ENCODE results near the gene GDF10.

The GDF10 gene

DNA sequence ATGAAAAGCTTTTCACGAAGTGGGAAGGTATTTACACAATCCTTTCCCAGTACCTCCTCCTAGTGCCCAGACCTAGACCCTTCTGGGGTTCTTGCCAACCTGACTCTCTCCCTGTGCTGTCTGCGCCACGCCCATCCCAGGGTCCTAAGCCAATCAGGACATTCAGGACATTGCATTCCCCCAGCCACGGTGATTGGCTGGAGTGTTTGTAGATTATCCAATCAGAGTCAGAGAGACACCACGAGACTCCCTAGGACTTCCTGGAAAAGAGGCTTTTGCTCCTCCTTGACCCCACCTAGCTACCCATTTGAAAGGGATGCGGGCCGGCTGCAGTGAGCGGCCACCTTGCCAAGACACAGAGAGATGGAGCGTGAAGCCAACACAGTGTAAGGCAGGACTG lies 18.7 kb downstream of the GDF10 start:
- DNase-seq: no peak

- DNase-seq: no peak
These were observed 19.8 kb downstream of the GDF10 start for GRCh38 chr10:47319784-47320183.

DNA sequence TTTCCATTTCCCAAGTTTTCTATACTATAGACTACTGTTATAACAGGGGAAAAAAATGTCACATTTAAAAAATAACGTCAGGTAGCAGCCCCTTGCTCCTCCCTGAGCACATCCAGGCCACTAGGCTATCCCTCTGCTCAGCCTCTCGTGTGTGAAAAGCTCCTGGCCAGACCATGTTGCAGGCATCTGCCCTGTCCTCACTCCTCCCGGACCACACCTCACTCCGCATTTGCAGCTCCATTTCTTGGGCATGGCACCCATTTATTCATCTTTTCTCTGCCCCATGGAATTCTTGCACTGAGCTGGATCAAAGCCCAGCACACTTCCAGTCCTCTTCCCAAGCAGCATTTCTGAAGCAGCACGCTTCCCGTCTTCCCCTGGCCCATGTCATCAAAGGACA lies 20.8 kb downstream of the GDF10 start:
- DNase-seq: no peak

GRCh38 chr10:47321521-47322195 lies 21.7 kb downstream of the GDF10 start:
- DNase-seq: no peak

DNA sequence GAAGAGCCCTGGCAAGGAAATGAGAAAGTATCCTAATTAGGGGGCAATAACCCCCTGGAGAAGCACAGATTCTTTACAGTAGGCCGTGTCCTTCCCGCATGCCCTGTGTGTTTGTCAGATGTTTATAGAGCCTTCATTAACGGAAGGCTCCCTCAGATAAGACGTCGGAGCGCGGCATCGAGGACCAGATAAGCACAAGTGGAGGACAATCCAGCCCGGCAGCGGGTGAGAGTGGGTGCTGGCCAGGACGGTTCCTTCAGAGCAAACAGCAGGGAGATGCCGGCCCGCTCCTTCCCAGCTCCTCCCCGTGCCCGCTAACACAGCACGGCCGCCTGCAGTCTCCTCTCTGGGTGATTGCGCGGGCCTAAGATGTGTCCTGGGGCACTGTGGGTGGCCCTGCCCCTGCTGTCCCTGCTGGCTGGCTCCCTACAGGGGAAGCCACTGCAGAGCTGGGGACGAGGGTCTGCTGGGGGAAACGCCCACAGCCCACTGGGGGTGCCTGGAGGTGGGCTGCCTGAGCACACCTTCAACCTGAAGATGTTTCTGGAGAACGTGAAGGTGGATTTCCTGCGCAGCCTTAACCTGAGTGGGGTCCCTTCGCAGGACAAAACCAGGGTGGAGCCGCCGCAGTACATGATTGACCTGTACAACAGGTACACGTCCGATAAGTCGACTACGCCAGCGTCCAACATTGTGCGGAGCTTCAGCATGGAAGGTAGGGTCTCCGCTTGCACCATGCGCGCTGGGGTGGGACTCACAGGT lies 22.5 kb downstream of the GDF10 start, which contains the start of gene GDF2:
TSS of gene GDF2 (plus strand) at position 155 of the 762 bp plus-strand sequence. CDS start at position 370, 215 bp downstream.
- no peak for DNase-seq

DNA sequence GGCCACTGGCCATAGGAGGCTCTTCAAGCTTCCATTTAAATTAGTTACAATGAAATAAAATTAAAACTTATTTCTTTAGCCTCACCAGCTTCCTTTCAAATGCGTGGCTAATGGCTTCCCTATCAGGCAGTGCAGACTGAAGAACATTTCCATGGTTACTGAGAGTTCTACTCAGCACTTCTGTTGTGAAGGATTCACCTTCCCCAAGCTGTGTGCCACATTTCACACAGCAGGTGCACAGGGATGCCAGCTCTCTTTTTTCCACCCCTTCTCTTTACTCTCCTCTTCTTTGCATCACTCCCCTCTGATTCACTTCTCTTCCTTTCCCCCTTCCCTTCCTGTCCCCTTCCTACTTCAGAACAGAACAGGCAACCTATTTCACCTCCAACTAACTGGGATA lies 23.1 kb downstream of the GDF10 start:
- no peak for DNase-seq

DNA sequence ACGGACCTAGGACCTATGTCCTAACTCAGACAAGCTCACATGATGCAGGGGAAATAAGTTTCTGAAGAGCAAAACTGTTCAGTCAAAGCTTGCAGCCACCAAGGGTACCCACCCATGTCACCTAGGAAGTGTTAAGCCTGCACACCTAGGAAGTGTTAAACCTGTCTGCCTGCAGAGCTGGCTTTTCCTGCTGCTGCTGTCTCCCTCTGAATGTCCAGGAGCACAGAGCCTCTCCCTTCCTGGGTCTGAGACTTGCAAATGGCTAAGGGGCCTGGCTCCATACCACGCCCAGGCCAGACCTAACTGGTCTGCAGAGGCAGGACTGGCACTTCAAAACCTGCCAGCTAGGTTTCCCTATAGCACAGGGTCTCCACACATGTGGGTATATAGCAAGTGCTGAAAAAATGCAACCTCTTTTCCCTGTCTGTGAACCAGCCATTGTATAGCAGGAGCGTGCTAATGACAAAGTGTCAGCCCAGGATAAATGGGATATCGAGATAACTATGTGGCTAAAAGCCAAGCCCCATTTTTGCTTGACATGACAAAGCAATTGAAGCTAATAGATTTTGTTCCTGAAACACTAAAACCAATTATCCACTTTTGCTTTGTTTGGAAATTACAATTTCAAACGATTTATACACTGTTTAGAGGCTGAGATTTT lies 23.8 kb downstream of the GDF10 start:
- no peak for DNase-seq

DNA sequence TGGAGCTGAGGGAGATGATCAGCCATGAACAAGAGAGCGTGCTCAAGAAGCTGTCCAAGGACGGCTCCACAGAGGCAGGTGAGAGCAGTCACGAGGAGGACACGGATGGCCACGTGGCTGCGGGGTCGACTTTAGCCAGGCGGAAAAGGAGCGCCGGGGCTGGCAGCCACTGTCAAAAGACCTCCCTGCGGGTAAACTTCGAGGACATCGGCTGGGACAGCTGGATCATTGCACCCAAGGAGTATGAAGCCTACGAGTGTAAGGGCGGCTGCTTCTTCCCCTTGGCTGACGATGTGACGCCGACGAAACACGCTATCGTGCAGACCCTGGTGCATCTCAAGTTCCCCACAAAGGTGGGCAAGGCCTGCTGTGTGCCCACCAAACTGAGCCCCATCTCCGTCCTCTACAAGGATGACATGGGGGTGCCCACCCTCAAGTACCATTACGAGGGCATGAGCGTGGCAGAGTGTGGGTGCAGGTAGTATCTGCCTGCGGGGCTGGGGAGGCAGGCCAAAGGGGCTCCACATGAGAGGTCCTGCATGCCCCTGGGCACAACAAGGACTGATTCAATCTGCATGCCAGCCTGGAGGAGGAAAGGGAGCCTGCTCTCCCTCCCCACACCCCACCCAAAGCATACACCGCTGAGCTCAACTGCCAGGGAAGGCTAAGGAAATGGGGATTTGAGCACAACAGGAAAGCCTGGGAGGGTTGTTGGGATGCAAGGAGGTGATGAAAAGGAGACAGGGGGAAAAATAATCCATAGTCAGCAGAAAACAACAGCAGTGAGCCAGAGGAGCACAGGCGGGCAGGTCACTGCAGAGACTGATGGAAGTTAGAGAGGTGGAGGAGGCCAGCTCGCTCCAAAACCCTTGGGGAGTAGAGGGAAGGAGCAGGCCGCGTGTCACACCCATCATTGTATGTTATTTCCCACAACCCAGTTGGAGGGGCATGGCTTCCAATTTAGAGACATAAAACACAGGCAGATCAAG lies 25.6 kb downstream of the GDF10 start:
- no peak for DNase-seq

DNA sequence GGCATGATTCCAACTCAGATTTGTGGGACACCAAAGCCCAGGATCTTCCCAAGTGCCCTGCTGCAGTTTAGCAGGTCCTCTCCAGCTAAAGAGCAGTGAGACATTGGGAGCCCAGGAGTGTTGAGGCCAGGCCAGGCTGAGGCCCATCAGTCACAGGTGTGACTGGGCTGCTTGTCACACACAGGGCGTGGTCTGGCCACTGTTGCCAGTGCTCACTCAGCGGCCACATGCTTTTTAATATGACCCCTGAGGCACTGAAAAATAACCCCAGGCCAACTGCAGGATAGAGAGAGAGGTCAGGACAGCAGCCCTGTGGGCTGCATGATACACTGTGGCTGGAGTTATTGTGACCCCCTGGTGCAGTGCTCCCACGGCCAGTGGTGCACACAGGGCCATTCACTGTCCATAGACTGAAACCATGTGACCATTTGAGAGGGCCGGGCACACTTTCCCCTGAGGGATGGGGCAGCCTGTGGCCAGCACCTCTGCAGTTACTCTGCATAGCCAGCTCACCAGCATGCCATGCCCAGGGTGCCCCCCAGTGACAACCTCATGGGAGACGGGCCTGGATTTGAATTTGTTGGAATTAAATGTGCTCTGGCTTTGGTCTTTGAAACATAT lies 26.4 kb downstream of the GDF10 start:
- no peak for DNase-seq

DNA sequence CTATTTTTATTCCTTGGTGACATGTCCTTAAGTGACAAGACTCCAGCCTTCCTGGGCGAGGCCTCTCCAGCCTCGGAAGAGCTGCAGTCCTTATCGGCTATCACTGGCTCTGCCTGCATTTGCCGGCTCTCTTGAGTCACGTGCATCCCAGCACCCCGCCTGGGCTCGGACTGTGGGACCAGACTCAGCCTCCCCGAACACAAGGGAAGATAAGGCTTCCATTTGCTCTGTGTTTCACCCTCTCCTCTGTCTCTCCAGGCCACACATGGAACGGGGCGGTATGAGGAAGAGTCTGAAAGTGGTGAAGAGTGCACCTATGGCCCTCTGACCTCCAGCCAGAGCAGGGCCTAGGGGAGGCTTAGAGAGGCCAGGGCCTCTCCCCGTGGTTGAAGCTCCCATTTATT lies 26.9 kb downstream of the GDF10 start:
- no peak for DNase-seq

- no peak for DNase-seq
These were observed 29.9 kb downstream of the GDF10 start for GRCh38 chr10:47329855-47330254.

GRCh38 chr10:47330366-47330765 lies 30.4 kb downstream of the GDF10 start:
- DNase-seq: no peak

GRCh38 chr10:47330804-47331203 lies 30.8 kb downstream of the GDF10 start:
- DNase-seq: no peak

GRCh38 chr10:47331491-47331890 lies 31.5 kb downstream of the GDF10 start:
- no peak for DNase-seq

DNA sequence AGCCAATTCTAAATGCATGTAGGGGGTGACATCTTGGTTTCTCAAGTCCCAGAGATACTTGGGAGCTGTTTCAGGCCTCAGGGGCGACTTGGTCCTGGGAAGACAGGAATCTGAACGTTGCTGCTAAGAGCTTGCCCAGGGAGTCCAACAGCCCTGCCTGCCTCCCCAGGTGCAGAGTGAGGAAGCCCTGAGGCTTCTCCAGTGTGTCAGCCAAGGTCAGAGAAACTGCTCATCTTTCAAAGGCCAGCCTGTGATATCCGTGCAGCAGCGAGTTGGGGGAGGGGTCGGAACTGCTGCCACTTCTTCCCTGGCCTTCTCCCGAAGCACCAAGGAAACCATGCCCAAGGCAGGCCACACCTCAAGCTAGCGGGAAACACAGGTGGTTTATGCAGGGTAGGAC lies 32.0 kb downstream of the GDF10 start:
- DNase-seq: no peak

DNA sequence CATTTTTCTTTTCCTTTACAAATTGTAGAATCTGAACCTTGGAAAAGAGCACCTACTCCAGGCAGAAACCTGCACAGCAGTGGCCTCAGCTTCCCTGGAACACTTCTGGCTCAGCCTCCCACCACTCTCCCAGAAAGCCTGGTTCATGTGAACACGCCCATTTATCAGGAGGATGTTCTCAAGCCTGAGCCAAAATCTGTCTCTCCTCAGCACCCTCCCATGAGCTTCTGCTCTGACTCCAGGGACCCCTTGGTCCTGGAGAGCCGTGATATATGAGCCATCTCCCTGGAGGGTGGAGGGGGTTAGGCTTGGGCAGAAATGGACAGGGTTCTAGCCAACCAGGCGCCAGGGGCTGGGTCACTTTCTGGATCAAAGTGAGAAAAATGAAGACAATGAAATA lies 32.4 kb downstream of the GDF10 start:
- no peak for DNase-seq

DNA sequence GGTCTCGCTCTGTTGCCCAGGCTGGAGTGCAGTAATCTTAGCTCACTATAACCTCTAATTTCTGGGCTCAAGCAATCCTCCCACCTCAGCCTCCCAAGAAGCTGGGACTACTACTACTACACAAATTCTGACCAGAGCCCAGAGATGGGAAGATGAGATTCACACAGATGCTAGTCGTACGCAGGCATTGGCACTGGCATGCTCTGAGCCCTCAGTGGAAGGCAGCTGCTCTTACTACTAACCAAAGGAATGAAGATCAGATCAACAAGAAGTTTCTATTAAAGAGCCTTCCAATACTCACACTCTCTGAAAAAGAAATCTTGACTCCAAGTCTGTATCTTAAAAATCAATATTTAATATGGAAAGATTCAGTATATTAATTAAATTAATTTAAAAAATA lies 32.9 kb downstream of the GDF10 start:
- no peak for DNase-seq

- no peak for DNase-seq
These were observed 33.5 kb downstream of the GDF10 start for GRCh38 chr10:47333532-47333931.

- DNase-seq: no peak
These were observed 34.7 kb downstream of the GDF10 start for GRCh38 chr10:47334466-47335295.

DNA sequence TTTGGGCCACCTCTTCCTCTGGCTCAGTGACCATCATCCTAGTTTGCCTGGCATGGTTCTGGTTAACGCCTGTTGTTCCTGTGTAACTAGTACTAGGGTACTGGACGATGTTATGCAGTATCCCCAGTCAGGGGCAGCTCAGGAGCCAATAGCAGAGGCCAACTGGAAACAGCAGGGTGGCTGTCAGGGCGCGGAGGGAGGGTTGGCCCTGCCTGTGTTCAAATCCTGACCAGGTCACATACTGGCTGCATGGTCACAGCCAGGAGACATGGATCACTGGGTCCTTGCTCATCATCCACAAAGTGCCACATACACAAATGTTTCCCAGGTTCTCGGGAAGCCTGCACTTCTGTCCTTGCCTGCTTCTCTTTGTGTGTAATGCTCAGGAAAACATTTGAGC lies 35.9 kb downstream of the GDF10 start:
- no peak for DNase-seq

GRCh38 chr10:47336387-47337134 lies 36.6 kb downstream of the GDF10 start:
- no peak for DNase-seq
